HepG2 (cell line): ENCODE data around the gene TRIM15. TPM values are rescaled to one million over a fixed set of nuclear protein-coding genes. Genes with fewer than 3 reads are reported as not detected.

Experiments
- ASH2L ChIP-seq: fragments of 300-600, 200-600 bp; sonication (generic); IDR thresholded peaks from 2 replicates; pipeline ENCODE4 v1.7.0; 2017; ENCODE audit warnings: low read depth, mild to moderate bottlenecking, moderate library complexity, mixed read lengths, low read length; ENCODE audit not compliant: insufficient read length
- CENPX ChIP-seq: sonication (generic); formaldehyde crosslinking; IDR thresholded peaks from 2 replicates; pipeline ENCODE4 v1.9.0; 2021; ENCODE audit warnings: mild to moderate bottlenecking, missing genetic modification reagents, moderate library complexity
- DNMT3B ChIP-seq: conservative IDR thresholded peaks from 2 replicates; pipeline ENCODE4 v1.6.1; 2016; ENCODE audit warnings: missing biosample characterization, control low read depth
- DR1 ChIP-seq: sonication (generic); formaldehyde crosslinking; IDR thresholded peaks from 2 replicates; pipeline ENCODE4 v1.8.0; 2021; ENCODE audit warnings: mild to moderate bottlenecking, missing genetic modification reagents, inconsistent platforms
- ELF3 ChIP-seq: IDR thresholded peaks from 2 replicates; pipeline ENCODE4 v1.6.1; 2016; ENCODE audit warnings: missing genetic modification reagents, missing compliant biosample characterization
- HNRNPH1 ChIP-seq: fragments of 200-400 bp; formaldehyde crosslinking; optimal IDR thresholded peaks from 2 replicates; pipeline ENCODE3; 2017; ENCODE audit warnings: mild to moderate bottlenecking, low read depth, low read length
- PAWR ChIP-seq: sonication (generic); formaldehyde crosslinking; IDR thresholded peaks from 2 replicates; pipeline ENCODE4 v1.4.0; 2020; ENCODE audit warnings: missing genetic modification reagents, mild to moderate bottlenecking, borderline replicate concordance
- RAD21 ChIP-seq: fragments of 450-650 bp; formaldehyde crosslinking; IDR thresholded peaks from 2 replicates; pipeline ENCODE4 v1.5.0; 2020; ENCODE audit warnings: mild to moderate bottlenecking
- SP1 ChIP-seq, 2 experiments: fragments of 450-650 bp in 1 of 2; sonication (generic) in 1 of 2; formaldehyde crosslinking in 1 of 2; IDR thresholded peaks; 2 replicates each; pipeline versions ENCODE4 v1.4.0 to v1.6.1; 2016 to 2020; ENCODE audit warnings: missing genetic modification reagents in 1 of 2
- XRCC5 ChIP-seq: fragments of 200-400 bp; formaldehyde crosslinking; optimal IDR thresholded peaks from 2 replicates; pipeline ENCODE3; 2017; ENCODE audit warnings: mild to moderate bottlenecking, low read length
- ZFYVE20 ChIP-seq: sonication (generic); formaldehyde crosslinking; IDR thresholded peaks from 2 replicates; pipeline ENCODE4 v1.8.0; 2023; ENCODE audit warnings: low read depth, mild to moderate bottlenecking, moderate library complexity, missing genetic modification reagents, borderline replicate concordance
- ZNF17 ChIP-seq: sonication (generic); formaldehyde crosslinking; IDR thresholded peaks from 2 replicates; pipeline ENCODE4 v1.5.0; 2020; ENCODE audit warnings: mild to moderate bottlenecking, missing genetic modification reagents
- ZNF224 ChIP-seq: sonication (generic); formaldehyde crosslinking; IDR thresholded peaks from 2 replicates; pipeline ENCODE4 v1.5.0; 2020; ENCODE audit warnings: mild to moderate bottlenecking, missing genetic modification reagents
- ZNF292 ChIP-seq: sonication (generic); formaldehyde crosslinking; IDR thresholded peaks from 2 replicates; pipeline ENCODE4 v1.8.1; 2022; ENCODE audit warnings: mild to moderate bottlenecking, low read depth, missing genetic modification reagents, borderline replicate concordance
- ZNF615 ChIP-seq: sonication (generic); formaldehyde crosslinking; IDR thresholded peaks from 2 replicates; pipeline ENCODE4 v1.5.0; 2020; ENCODE audit warnings: mild to moderate bottlenecking, missing genetic modification reagents, borderline replicate concordance
- ZNF672 ChIP-seq: sonication (generic); formaldehyde crosslinking; IDR thresholded peaks from 2 replicates; pipeline ENCODE4 v1.8.1; 2022; ENCODE audit warnings: missing genetic modification reagents
- ZNF674 ChIP-seq: sonication (generic); formaldehyde crosslinking; IDR thresholded peaks from 2 replicates; pipeline ENCODE4 v1.5.0; 2020; ENCODE audit warnings: low read depth, mild to moderate bottlenecking, missing genetic modification reagents
- ZNF878 ChIP-seq: sonication (generic); formaldehyde crosslinking; IDR thresholded peaks from 2 replicates; pipeline ENCODE4 v1.8.1; 2023; ENCODE audit warnings: mild to moderate bottlenecking, missing genetic modification reagents, moderate library complexity
- polyA plus RNA-seq, 8 experiments: library from polyadenylated mRNA; depleted of rRNA in 3 of 8; stranded (reverse) in 7 of 8; unstranded in 1 of 8; fragments of >200 nt; fragmentation: Illumina TruSeq in 4 of 8; extraction: Trizol in 4 of 8; gene quantifications; 2 replicates each; pipeline versions ENCODE4 v1.2.1 to v1.2.3, GENCODE V29; 2011 to 2016; ENCODE audit warnings: low read depth in 4 of 8, missing spikeins in 1 of 8, mixed read lengths in 1 of 8; ENCODE audit not compliant: insufficient read depth in 1 of 8
- total RNA-seq, 5 experiments: library from RNA; depleted of rRNA; stranded (reverse); fragments of >200 nt; fragmentation: Illumina TruSeq; extraction: Trizol; gene quantifications; 2 replicates each; pipeline ENCODE4 v1.2.3, GENCODE V29; 2016; ENCODE audit warnings: low read depth in 1 of 5
- TF ChIP-seq, protein P1 (sequence below): sonication (generic); formaldehyde crosslinking; IDR thresholded peaks from 2 replicates; pipeline ENCODE4 v1.8.0; 2022; ENCODE audit warnings: missing genetic modification reagents, mild to moderate bottlenecking, inconsistent platforms, borderline replicate concordance
- TF ChIP-seq, protein P2 (sequence below): sonication (generic); formaldehyde crosslinking; IDR thresholded peaks from 2 replicates; pipeline ENCODE4 v1.5.1; 2020; ENCODE audit warnings: mild to moderate bottlenecking, missing genetic modification reagents, moderate library complexity
- TF ChIP-seq, protein P3 (sequence below): sonication (generic); formaldehyde crosslinking; IDR thresholded peaks from 2 replicates; pipeline ENCODE4 v1.4.0; 2020; ENCODE audit warnings: missing genetic modification reagents

Gene TRIM15
- total and polyA plus RNA-seq, 2 of the 13 experiments (the other 11 are each of a cell fraction or from before 2014, with no cell fraction given) = 35.1 to 38.2 TPM

DNA sequence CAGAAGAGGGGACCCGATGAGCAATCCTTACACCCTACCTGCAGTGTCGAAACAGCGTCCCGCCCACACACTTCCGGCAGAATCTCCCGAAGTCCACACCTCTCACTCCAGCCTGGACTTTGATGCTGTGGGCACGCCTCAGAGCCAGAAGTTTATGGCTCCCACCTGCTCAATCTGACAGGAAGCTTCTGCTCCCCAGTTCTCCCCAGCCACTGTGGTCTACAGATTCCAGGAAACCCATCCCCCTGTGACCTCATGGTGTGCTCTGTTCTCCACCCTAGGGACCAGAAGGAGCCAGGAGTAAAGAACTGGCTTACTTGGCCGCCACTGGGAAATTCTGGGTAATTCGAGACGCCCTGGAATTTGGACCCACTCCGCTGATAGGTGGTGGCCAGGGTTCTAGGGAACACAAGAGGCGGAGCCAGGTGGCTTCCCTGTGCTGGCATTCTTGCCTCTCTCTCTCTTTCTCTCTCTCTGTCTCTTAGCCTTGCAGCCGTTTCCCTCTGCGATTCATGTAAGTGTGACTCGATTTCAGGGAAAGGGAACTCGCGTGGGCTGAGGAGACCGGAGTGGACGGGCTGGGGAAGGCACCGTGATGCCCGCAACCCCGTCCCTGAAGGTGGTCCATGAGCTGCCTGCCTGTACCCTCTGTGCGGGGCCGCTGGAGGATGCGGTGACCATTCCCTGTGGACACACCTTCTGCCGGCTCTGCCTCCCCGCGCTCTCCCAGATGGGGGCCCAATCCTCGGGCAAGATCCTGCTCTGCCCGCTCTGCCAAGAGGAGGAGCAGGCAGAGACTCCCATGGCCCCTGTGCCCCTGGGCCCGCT lies at the start of gene TRIM15 (continued):
- peak; percentile 96 for TF ChIP-seq ASH2L
- TF ChIP-seq RAD21 (CRISPR knock-in tag) = 0 out of 2 replicates have a peak, but pooled peaks have one; percentile 7
- TF ChIP-seq ZNF292 = peak; percentile 54; the same call in 1 of the 2 replicates
- 0 out of 2 replicates have a peak, but pooled peaks have one; percentile 26 for TF ChIP-seq ZNF672 (CRISPR knock-in tag)
- TF ChIP-seq, protein P1, sequence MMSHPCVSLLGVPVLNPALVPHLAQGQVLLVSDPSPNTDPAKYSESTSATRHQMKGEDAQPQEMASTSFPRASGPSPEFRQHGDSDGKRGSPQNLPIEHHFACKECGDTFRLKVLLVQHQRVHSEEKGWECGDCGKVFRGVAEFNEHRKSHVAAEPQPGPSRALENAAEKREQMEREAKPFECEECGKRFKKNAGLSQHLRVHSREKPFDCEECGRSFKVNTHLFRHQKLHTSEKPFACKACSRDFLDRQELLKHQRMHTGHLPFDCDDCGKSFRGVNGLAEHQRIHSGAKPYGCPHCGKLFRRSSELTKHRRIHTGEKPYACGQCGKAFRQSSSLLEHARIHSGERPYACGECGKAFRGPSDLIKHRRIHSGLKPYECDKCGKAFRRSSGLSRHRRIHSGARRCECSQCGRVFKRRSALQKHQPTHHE = 0 out of 2 replicates have a peak, but pooled peaks have one; percentile 58
- peak; percentile 68 for TF ChIP-seq HNRNPH1
- TF ChIP-seq ZNF224 = peak; percentile 91
- peak; percentile 87 for TF ChIP-seq ELF3 (CRISPR knock-in tag)
- no peak for TF ChIP-seq ZNF17 (CRISPR knock-in tag)
- peak; percentile 21; the same call in 1 of the 2 replicates for TF ChIP-seq ZNF878 (CRISPR knock-in tag)
- 0 out of 2 replicates have a peak, but pooled peaks have one; percentile 52 for TF ChIP-seq ZNF674 (CRISPR knock-in tag)
- 0 out of 2 replicates have a peak, but pooled peaks have one; percentile 68 for TF ChIP-seq PAWR (CRISPR knock-in tag)
- TF ChIP-seq, protein P2, sequence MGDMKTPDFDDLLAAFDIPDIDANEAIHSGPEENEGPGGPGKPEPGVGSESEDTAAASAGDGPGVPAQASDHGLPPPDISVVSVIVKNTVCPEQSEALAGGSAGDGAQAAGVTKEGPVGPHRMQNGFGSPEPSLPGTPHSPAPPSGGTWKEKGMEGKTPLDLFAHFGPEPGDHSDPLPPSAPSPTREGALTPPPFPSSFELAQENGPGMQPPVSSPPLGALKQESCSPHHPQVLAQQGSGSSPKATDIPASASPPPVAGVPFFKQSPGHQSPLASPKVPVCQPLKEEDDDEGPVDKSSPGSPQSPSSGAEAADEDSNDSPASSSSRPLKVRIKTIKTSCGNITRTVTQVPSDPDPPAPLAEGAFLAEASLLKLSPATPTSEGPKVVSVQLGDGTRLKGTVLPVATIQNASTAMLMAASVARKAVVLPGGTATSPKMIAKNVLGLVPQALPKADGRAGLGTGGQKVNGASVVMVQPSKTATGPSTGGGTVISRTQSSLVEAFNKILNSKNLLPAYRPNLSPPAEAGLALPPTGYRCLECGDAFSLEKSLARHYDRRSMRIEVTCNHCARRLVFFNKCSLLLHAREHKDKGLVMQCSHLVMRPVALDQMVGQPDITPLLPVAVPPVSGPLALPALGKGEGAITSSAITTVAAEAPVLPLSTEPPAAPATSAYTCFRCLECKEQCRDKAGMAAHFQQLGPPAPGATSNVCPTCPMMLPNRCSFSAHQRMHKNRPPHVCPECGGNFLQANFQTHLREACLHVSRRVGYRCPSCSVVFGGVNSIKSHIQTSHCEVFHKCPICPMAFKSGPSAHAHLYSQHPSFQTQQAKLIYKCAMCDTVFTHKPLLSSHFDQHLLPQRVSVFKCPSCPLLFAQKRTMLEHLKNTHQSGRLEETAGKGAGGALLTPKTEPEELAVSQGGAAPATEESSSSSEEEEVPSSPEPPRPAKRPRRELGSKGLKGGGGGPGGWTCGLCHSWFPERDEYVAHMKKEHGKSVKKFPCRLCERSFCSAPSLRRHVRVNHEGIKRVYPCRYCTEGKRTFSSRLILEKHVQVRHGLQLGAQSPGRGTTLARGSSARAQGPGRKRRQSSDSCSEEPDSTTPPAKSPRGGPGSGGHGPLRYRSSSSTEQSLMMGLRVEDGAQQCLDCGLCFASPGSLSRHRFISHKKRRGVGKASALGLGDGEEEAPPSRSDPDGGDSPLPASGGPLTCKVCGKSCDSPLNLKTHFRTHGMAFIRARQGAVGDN (CRISPR knock-in tag) = peak; percentile 89
- TF ChIP-seq SP1 (IDR thresholded peaks at IDR 0.05) = no peak
- 0 out of 2 replicates have a peak, but pooled peaks have one; percentile 9 for TF ChIP-seq SP1 (CRISPR knock-in tag; IDR thresholded peaks at IDR 0.05)
- no peak; the same call in 1 of the 2 replicates for TF ChIP-seq DR1
- TF ChIP-seq XRCC5 = peak; percentile 11
- TF ChIP-seq ZNF615 = peak; percentile 93; the same call in 1 of the 2 replicates
- no peak for TF ChIP-seq ZFYVE20 (CRISPR knock-in tag)
- TF ChIP-seq CENPX = no peak
- TF ChIP-seq, protein P3, sequence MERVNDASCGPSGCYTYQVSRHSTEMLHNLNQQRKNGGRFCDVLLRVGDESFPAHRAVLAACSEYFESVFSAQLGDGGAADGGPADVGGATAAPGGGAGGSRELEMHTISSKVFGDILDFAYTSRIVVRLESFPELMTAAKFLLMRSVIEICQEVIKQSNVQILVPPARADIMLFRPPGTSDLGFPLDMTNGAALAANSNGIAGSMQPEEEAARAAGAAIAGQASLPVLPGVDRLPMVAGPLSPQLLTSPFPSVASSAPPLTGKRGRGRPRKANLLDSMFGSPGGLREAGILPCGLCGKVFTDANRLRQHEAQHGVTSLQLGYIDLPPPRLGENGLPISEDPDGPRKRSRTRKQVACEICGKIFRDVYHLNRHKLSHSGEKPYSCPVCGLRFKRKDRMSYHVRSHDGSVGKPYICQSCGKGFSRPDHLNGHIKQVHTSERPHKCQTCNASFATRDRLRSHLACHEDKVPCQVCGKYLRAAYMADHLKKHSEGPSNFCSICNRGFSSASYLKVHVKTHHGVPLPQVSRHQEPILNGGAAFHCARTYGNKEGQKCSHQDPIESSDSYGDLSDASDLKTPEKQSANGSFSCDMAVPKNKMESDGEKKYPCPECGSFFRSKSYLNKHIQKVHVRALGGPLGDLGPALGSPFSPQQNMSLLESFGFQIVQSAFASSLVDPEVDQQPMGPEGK (CRISPR knock-in tag) = peak; percentile 54
- peak; percentile 96; the same call in 1 of the 2 replicates for TF ChIP-seq DNMT3B (CRISPR knock-in tag)
